Suppressor macrophage treated with lipopolysaccharide for 1 hour (primary cell): ENCODE results near the gene GOLGA6L9.
"Not testable (repeated sequence)": the region's sequence is repeated elsewhere in the genome, so short reads cannot be mapped to it uniquely, and the experiment has no call there.

Experiments used
- DNase-seq, 3 donors: peaks; one replicate each; pipeline ENCODE4 v3.0.0-alpha.2; 2020 to 2022

Gene GOLGA6L9

GRCh38 chr15:82429693-82430092 lies at the start of gene GOLGA6L9:
Gene GOLGA6L9 (plus strand): TSS chr15:82429816. CDS start chr15:82430080, 264 bp downstream.
- not testable (repeated sequence) for DNase-seq

GRCh38 chr15:82381330-82381955 lies 48.2 kb upstream of the GOLGA6L9 start:
- not testable (repeated sequence) for DNase-seq

- not testable (repeated sequence) for DNase-seq
Measured at GRCh38 chr15:82387209-82387608, 42.4 kb upstream of the GOLGA6L9 start.

- DNase-seq = not testable (repeated sequence)
Measured at GRCh38 chr15:82390152-82390551, 39.5 kb upstream of the GOLGA6L9 start.

GRCh38 chr15:82392077-82392476 lies 37.5 kb upstream of the GOLGA6L9 start:
- DNase-seq = not testable (repeated sequence)

- DNase-seq = no peak
Measured at GRCh38 chr15:82393671-82394070, 35.9 kb upstream of the GOLGA6L9 start.

- DNase-seq = not testable (repeated sequence)
Measured at GRCh38 chr15:82395788-82396187, 33.8 kb upstream of the GOLGA6L9 start.

- no peak for DNase-seq
Measured at GRCh38 chr15:82397817-82398216, 31.8 kb upstream of the GOLGA6L9 start.

GRCh38 chr15:82398785-82399184 lies 30.8 kb upstream of the GOLGA6L9 start:
- DNase-seq = no peak

- not testable (repeated sequence) for DNase-seq
Measured at GRCh38 chr15:82399366-82400103, 30.1 kb upstream of the GOLGA6L9 start.

GRCh38 chr15:82401918-82402317 lies 27.7 kb upstream of the GOLGA6L9 start:
- not testable (repeated sequence) for DNase-seq

GRCh38 chr15:82402341-82402740 lies 27.3 kb upstream of the GOLGA6L9 start:
- DNase-seq = not testable (repeated sequence)

- not testable (repeated sequence) for DNase-seq
Measured at GRCh38 chr15:82406211-82406610, 23.4 kb upstream of the GOLGA6L9 start.

GRCh38 chr15:82410306-82410705 lies 19.3 kb upstream of the GOLGA6L9 start:
- not testable (repeated sequence) for DNase-seq

- not testable (repeated sequence) for DNase-seq
Measured at GRCh38 chr15:82411595-82411994, 18.0 kb upstream of the GOLGA6L9 start.

GRCh38 chr15:82414525-82415191 lies 15.0 kb upstream of the GOLGA6L9 start:
- DNase-seq = not testable (repeated sequence)

- not testable (repeated sequence) for DNase-seq
Measured at GRCh38 chr15:82420516-82420915, 9.1 kb upstream of the GOLGA6L9 start.

- DNase-seq = not testable (repeated sequence)
Measured at GRCh38 chr15:82420966-82421365, 8.7 kb upstream of the GOLGA6L9 start.

GRCh38 chr15:82427117-82427516 lies 2.5 kb upstream of the GOLGA6L9 start:
- not testable (repeated sequence) for DNase-seq

- not testable (repeated sequence) for DNase-seq
Measured at GRCh38 chr15:82445420-82445819, 15.8 kb downstream of the GOLGA6L9 start.

GRCh38 chr15:82457336-82457735 lies 27.7 kb downstream of the GOLGA6L9 start:
- DNase-seq = not testable (repeated sequence)

- DNase-seq = not testable (repeated sequence)
Measured at GRCh38 chr15:82465629-82466028, 36.0 kb downstream of the GOLGA6L9 start.

- DNase-seq = not testable (repeated sequence)
Measured at GRCh38 chr15:82468205-82468604, 38.6 kb downstream of the GOLGA6L9 start.
